DMS114 treated with DMSO at 0.1 percent for 48 hours (cell line): ENCODE results near the gene VPS18.

ENCODE experiments used
- DNase-seq: peaks from one replicate; lab custom pipeline; 2025; ENCODE audit not compliant: unreplicated experiment; lab: John Stamatoyannopoulos, UW

VPS18 gene

DNA sequence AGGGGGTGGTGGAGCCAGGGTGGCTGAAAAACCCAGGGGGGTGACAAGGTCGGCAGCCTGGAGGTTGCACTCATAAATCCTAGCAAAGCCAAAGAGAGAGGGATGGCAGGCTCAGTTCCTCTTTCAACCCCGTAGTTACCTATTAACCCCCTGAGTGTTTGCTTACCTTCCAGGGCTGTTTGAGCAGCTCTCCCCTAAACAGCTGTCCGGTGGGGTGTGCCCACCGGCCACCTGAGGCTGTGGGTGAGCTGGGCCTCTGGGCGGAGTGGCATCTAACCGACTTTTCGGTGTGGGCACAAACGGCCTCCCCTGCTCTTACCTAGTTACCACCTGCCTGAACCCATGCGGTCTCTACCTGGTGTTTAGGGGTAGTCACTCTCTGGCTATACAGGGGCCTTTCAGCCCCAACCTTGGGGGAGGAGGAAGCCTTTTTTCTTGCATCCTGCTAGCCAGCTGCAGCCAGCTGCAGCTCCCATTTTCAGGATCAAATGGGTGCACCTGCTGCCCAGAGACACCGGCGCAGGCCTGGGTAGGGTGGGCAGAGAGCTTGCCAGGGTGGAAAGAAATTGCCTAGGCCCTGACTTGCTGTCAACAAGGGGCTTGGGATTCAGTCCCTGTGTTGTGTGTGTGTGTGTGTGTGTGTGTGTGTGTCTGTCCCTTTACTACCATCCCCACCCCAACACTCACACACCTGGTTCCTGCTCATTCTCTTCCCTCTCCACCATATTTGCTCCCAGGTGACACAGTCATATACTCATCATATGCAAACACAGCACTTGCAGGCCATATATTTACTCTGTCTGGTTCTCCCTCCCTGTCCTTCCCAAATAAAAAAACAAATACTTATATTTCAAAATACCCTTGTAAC is 38.6 kb downstream of the VPS18 start:
- DNase-seq: no peak

DNA sequence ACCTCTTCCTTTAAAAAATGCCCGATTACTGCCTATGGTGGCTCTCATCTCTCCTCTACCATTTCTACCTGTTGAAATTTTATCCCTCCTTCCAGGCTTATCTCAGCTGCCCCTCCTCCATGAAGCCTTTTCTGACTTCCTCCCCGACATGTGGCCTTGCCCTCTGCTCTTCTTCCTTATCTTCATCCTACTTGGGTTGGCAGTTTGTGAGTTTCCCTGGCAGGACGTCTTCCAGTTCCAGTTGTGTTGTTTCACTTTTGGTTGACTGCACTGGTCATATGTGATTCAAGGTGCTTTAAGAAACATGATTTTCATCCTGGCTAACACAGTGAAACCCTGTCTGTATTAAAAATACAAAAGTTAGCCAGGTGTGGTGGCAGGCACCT is 39.3 kb downstream of the VPS18 start:
- no peak for DNase-seq

DNA sequence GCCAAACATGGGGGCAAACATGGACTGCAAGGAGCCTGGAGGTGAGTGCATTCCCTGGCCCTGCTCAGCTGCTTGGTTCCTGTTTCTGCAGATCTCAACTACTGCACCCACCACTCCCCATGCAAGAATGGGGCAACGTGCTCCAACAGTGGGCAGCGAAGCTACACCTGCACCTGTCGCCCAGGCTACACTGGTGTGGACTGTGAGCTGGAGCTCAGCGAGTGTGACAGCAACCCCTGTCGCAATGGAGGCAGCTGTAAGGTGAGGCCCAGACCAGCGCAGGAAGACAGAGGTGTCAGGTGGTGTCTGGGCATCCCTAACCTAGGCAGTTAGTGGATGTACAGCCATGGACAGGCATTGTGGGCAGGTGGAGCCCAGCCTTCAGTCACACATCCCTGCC is 40.2 kb downstream of the VPS18 start:
- no peak for DNase-seq

GRCh38 chr15:40936234-40936708 is 42.0 kb downstream of the VPS18 start:
- no peak for DNase-seq

DNA sequence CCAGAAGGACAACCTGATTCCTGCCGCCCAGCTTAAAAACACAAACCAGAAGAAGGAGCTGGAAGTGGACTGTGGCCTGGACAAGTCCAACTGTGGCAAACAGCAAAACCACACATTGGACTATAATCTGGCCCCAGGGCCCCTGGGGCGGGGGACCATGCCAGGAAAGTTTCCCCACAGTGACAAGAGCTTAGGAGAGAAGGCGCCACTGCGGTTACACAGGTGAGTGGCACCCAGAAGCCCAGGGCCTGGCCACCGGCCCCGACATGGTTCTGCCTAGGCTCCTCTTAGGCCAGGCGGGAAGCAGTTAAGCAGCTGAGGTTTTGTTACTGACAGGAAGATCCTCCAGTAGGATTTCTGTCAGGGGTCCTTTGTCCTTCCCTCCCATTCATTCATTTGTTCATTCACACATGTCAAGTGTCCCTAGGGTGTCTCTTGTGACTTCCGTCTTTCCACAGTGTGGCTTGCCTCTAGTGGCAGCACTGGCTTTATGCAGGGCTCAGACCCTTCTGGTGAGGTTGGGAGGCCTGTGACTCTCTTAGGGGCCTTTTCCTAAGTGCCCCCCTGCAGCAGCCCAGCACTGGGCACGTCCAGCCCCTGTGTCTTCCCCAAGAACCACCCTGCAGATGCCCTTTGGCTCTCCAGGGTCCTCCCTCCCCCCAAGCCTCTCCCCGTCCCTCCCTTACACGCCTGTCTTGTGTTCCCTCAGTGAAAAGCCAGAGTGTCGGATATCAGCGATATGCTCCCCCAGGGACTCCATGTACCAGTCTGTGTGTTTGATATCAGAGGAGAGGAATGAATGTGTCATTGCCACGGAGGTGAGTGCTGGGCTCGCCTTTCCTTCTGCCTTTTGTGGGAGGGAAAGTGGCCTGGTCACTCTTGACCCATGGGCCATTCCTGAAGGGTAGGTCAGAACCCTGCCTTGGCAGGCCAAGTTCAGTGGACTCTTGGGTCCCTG is 42.7 kb downstream of the VPS18 start:
- no peak for DNase-seq

DNA sequence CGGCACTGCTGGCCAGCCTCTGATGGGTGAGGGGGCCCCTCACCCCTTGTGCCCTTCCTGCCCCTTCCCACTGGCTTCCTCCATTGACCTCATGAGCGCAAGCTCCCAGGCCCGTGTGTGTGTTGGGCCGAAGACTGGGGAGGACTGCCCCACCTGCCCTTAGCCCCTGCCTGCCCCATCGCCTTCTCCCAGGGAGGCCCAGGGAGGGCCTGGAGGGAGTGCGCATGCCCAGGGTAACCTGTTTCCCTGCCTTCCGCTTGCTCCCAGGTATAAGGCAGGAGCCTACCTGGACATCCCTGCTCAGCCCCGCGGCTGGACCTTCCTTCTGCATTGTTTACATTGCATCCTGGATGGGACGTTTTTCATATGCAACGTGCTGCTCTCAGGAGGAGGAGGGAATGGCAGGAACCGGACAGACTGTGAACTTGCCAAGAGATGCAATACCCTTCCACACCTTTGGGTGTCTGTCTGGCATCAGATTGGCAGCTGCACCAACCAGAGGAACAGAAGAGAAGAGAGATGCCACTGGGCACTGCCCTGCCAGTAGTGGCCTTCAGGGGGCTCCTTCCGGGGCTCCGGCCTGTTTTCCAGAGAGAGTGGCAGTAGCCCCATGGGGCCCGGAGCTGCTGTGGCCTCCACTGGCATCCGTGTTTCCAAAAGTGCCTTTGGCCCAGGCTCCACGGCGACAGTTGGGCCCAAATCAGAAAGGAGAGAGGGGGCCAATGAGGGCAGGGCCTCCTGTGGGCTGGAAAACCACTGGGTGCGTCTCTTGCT is 43.7 kb downstream of the VPS18 start:
- peak; percentile 27 for DNase-seq

DNA sequence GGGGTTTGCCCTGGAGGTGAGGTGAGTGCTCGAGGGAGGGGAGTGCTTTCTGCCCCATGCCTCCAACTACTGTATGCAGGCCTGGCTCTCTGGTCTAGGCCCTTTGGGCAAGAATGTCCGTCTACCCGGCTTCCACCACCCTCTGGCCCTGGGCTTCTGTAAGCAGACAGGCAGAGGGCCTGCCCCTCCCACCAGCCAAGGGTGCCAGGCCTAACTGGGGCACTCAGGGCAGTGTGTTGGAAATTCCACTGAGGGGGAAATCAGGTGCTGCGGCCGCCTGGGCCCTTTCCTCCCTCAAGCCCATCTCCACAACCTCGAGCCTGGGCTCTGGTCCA is 44.3 kb downstream of the VPS18 start:
- no peak for DNase-seq

GRCh38 chr15:40940296-40940801 is 46.1 kb downstream of the VPS18 start:
- no peak for DNase-seq

- no peak for DNase-seq
These were observed 46.8 kb downstream of the VPS18 start for GRCh38 chr15:40941068-40941527.

DNA sequence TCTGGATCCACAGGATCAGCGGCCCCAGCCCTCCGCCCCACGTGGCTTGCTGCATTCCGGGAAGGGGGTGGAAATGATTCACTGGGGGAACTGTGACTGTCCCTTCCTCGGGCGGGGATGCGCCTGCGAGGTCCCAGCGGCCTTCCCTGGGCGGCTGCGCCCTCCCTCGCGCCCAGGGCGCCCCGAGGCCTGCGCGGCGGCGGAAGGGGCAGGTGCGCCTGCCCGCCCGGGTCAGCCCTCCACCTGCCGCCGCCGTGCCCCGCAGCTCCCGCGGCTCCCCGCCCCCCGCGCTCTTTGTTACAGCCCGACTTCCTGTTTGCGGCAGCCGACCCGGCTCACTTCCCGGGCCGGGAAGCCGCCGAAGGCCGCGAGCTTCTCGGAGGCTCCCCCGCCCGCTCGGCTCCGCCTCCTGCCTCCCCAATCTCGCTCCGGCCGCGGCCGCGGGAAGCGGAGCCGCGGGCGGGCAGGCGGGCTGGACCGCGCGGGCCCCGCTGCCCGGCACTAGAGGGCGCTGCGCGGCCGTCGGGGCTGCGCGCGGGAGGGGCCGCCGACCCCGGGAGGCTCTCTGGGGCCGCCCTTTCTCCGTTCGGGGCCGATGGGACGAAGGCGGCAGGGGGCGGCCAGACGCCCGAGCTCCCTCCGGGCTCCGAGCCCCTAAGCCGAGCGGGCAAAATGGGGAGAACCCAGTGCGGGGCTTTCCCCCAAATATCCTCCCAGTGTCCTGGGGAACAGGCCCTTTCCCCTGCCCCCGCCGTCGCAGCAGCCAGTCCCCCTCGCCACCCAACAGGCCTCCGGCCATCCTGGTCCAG is 47.5 kb downstream of the VPS18 start:
- DNase-seq: peak; percentile 36

DNA sequence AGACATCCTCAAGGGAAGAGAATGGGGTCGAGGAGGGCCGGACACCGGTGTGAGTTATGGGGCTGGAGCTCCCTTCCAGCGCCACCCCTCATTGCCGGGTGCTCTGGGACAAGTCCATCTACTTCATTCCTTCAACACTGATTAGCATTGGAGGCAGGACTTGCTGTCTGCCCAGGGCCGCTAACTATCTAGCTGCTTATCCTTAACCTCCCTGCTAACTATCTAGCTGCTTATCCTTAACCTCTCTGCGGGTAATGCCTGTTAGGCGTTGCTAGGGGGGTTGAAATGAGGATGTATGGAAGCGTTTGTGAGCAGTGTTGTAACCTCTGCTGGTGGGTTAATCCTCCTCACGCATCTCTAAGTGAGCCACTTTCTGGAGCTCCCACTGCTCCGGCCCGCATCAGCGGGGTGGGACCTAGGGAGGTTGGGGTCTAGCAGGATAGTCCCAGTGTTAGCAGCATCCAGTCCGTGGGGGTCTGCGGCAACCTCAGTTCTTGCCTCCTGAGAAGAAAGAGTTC is 48.1 kb downstream of the VPS18 start:
- DNase-seq: no peak

- no peak for DNase-seq
These were observed 48.6 kb downstream of the VPS18 start for GRCh38 chr15:40942878-40943277.

GRCh38 chr15:40943764-40944365 is 49.6 kb downstream of the VPS18 start:
- DNase-seq: no peak

GRCh38 chr15:40944510-40945296 is 50.5 kb downstream of the VPS18 start:
- DNase-seq: no peak

DNA sequence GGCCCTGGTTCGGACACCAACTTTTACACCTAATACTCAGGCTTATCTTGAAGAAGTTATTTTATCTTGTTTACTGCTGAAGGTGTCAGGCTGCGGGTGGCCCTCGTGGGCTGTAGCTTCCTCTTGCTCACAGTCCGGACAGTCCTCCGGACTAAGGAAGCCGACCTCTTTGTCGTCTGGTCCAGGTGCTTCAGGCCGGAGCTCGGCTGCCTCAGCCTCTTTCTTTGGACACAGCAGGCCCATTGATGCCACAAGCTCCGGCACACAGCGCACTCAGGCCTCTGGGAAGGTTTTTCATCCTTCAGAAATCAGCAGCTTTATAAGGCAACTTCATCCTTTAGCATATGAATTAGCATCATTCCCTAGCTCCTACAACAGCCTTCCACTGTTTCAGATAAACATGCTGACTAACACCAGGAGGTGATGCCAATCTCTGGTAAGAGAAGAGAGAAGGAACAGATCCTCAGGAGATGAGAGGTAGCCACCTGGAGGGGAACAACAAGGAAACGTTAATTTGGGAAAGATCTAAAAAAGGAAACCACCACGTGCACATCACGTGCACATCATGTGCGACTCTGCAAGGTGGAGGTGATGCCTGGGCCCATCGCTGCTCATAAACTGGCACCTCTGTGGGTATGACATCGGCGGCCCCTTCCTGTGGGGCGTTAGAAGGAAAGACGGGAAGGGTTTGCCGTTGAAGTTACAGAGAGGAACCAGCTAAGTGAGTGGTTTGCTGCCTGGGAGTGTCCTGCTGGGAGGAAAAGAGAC is 54.6 kb downstream of the VPS18 start:
- no peak for DNase-seq

DNA sequence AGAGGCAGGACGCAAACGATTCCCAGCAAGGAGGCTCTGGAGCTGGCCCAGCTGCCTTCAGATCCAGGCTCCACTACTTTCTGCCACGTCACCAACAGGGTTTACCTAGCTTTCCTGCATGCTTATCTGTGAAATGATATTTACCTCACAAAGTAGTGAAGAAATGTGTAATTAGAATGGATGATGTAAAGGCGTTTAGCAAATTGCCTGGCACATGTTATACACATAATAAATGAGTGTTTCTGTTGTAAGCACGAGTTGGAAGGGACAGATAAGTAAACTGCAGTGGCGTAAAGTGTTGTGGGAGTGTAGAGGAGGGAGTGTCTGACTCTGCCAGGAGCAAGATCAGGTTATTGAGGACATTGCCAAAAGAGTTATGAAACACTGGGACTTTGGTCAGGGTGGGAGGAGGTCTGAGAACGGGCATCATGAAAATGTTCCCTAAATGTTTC is 55.5 kb downstream of the VPS18 start:
- no peak for DNase-seq

DNA sequence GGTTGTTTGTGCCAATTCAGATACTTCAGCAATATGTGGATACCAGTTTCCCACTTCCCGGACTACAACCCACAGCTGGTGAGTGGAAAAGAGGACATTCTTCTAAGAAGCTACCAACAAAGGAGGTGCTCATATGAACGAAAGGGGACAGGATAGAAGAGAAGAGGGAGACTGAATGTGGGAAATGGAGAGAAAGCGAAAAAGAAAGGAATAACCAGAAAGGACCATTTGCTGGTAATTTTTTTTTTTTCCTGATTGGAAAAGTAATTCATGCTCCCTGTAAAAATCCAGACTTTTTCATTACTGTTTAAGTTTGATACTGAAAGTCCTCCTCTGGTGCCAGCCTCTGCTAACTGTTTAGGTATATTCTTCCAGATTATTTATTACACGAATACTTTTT is 57.5 kb downstream of the VPS18 start:
- no peak for DNase-seq
